Mucosa of descending colon (tissue), 3 donors: ENCODE data around the gene ZNF616. TPM values are rescaled to one million over a fixed set of nuclear protein-coding genes. Genes with fewer than 3 reads are reported as not detected.

Experiments used
- ATAC-seq: fragments of 200-7000 bp; cut with Tn5 transposase; one replicate; pipeline ENCODE4 v1.9.1; 2020; ENCODE audit warnings: mild to moderate bottlenecking, moderate library complexity
- DNase-seq, 3 donors: peaks; one replicate each; pipeline ENCODE4 v3.0.0-alpha.2; 2020
- H3K36me3 ChIP-seq: fragments of 200-600 bp; one replicate; pipeline ENCODE4 v1.8.0; 2021; ENCODE audit warnings: low read depth, mild to moderate bottlenecking
- H3K4me1 ChIP-seq: fragments of 200-600 bp; one replicate; pipeline ENCODE4 v1.8.0; 2021; ENCODE audit warnings: low read depth, mild to moderate bottlenecking
- H3K4me3 ChIP-seq: fragments of 200-600 bp; one replicate; pipeline ENCODE4 v1.8.0; 2021; ENCODE audit warnings: mild to moderate bottlenecking
- H3K9me3 ChIP-seq: fragments of 200-600 bp; one replicate; pipeline ENCODE4 v1.8.0; 2021; ENCODE audit warnings: mild to moderate bottlenecking
- CTCF ChIP-seq: fragments of 200-600 bp; IDR thresholded peaks from one replicate; pipeline ENCODE4 v1.8.0; 2022; ENCODE audit warnings: antibody characterized with exemption, mild to moderate bottlenecking
- intact Hi-C, 2 donors: fragments of 100-400 bp; cut with DNase I in 1 of 2; cut with micrococcal nuclease in 1 of 2; formaldehyde crosslinking; loops; one replicate each; pipeline versions ENCODE4 v1.11.0 to v1.11.1; 2022; cut with DNase I, micrococcal nuclease
- long read RNA-seq, 2 donors: library from polyadenylated mRNA; unstranded; transcript quantifications; one replicate each; pipeline ENCODE4 v2.0.0, GENCODE V29; 2019 to 2021
- total RNA-seq, 3 donors: library from RNA; stranded (reverse); fragmentation: NEBNext Ultra II Directional in 2 of 3; extraction: Animal tissue kit (Norgen Biotek cat#: 25700) in 2 of 3; gene quantifications; one replicate each; pipeline versions ENCODE4 v1.2.1 to v1.2.4, GENCODE V29; 2021 to 2023
- donor health status: DM: no; HTN: no; CAD: no; lungs with moderate emphysema.
- donor health status: DM: no; HTN: no; CAD: no.
- donor health status: DM: no; HTN: yes; CAD: no.

ZNF616 gene
- 10 to 100 TPM in 2 of 3 donors, 1 to 10 TPM in 1; 5.5 to 13.4 (median 11.1) TPM for total RNA-seq
- long read RNA-seq, donor 1, full-length matches to known transcripts = 3 of 8 reads
- long read RNA-seq, donor 1, partial matches to known transcripts = 1 of 8 reads
- long read RNA-seq, donor 1, other reads (novel, unspliced or antisense) = 4 of 8 reads
- long read RNA-seq, donor 2, full-length matches to known transcripts = 2 of 2 reads
- long read RNA-seq, donor 2, partial matches to known transcripts = 0 of 2 reads
- long read RNA-seq, donor 2, other reads (novel, unspliced or antisense) = 0 of 2 reads

- peak; percentile 57 for TF ChIP-seq CTCF
- DNase-seq = peak; percentile 98 to 99 (median 98)
- Histone ChIP-seq H3K9me3 (peaks cover 17% of the 10 kb centered on the region), H3K4me3 (peak within 1 kb of the TSS; percentile 34), H3K4me1 (peaks cover 14% of the 10 kb centered on the region), H3K36me3 (no peaks in the 10 kb centered on the region)
- peak; percentile 99 for ATAC-seq
- intact Hi-C loops = loop anchor here (2.0 to 10.0 kb wide), 2 partner anchors 95 to 97 kb away; no protein-coding TSS in a partner anchor
Measured at GRCh38 chr19:52139252-52140031, at the start of gene ZNF616. Gene ZNF616, minus strand, starts transcription at chr19:52139938. Its CDS starts 9,426 bp downstream, at chr19:52130512.

GRCh38 chr19:52188822-52189734 lies 49.3 kb upstream of the ZNF616 start:
- ATAC-seq = peak; percentile 3
- intact Hi-C loops = no loop called here

GRCh38 chr19:52187407-52187806 lies 47.7 kb upstream of the ZNF616 start:
- no peak for TF ChIP-seq CTCF
- Histone ChIP-seq H3K4me3 (no peak overlapping the region), H3K36me3 (peaks cover 4% of the 10 kb centered on the region), H3K4me1 (peaks cover 17% of the 10 kb centered on the region), H3K9me3 (no peaks in the 10 kb centered on the region)
- intact Hi-C loops = no loop called here
- no peak for DNase-seq
- ATAC-seq = no peak

More at GRCh38 chr19:52188822-52189734, 49.3 kb upstream of the ZNF616 start:
- Histone ChIP-seq H3K4me3 (peak overlapping the region; percentile 77), H3K9me3 (no peaks in the 10 kb centered on the region), H3K4me1 (peaks cover 25% of the 10 kb centered on the region), H3K36me3 (peaks cover 4% of the 10 kb centered on the region)
- DNase-seq = peak in 2 of 3 donors; percentile 71 to 100
- TF ChIP-seq CTCF = no peak

GRCh38 chr19:52176574-52176973 lies 36.8 kb upstream of the ZNF616 start:
- no peak for DNase-seq
- no peak for ATAC-seq
- no peak for TF ChIP-seq CTCF
- Histone ChIP-seq H3K9me3 (no peaks in the 10 kb centered on the region), H3K4me3 (no peak overlapping the region), H3K36me3 (no peaks in the 10 kb centered on the region), H3K4me1 (peaks cover 3% of the 10 kb centered on the region)
- intact Hi-C loops = no loop called here

GRCh38 chr19:52172347-52172746 lies 32.6 kb upstream of the ZNF616 start:
- H3K36me3 ChIP-seq = no peaks in the 10 kb centered on the region
- H3K9me3 ChIP-seq = no peaks in the 10 kb centered on the region
- H3K4me1 ChIP-seq = peaks cover 9% of the 10 kb centered on the region
- no peak for TF ChIP-seq CTCF
- H3K4me3 ChIP-seq = no peak overlapping the region
- no peak for DNase-seq
- intact Hi-C loops = no loop called here
- ATAC-seq = no peak
